T-helper 2 cell treated with Interferon-gamma antibody and Interleukin-4, amounts not matched to agents 100 ng/mL and 5 ng/mL, for 36 hours (primary cell): ENCODE results near the gene ZBTB20. TPM values are rescaled to one million over a fixed set of nuclear protein-coding genes. Genes with fewer than 3 reads are reported as not detected.
"Not testable (repeated sequence)": the region's sequence is repeated elsewhere in the genome, so short reads cannot be mapped to it uniquely, and the experiment has no call there.

Experiments used
- intact Hi-C: fragments of 100-400 bp; cut with micrococcal nuclease; formaldehyde crosslinking; loops from one replicate; pipeline ENCODE4 v1.15.1; 2023
- total RNA-seq: library from RNA; stranded (reverse); gene quantifications from 2 replicates; pipeline ENCODE4 v1.2.3, GENCODE V29; 2022

Gene ZBTB20
- total RNA-seq, result 8.0 and 10.1 TPM in 2 replicates

GRCh38 chr3:115146418-115147328, at the start of gene ZBTB20:
ZBTB20 (minus strand) TSS chr3:115147288.
- intact Hi-C loops, result loop anchor here (1.0 to 10.0 kb wide), 7 partner anchors 19 to 1450 kb away; partner anchors contain the start of genes CCDC191, QTRT2 and USF3

- intact Hi-C loops, result no loop called here
Observed at GRCh38 chr3:115194476-115194875, 47.4 kb upstream of the ZBTB20 start.

- intact Hi-C loops, result no loop called here
Observed at GRCh38 chr3:115190747-115191146, 43.7 kb upstream of the ZBTB20 start.

GRCh38 chr3:115187149-115187757, 40.2 kb upstream of the ZBTB20 start:
- intact Hi-C loops, result no loop called here

- intact Hi-C loops, result no loop called here
Observed at GRCh38 chr3:115186351-115187148, 39.5 kb upstream of the ZBTB20 start.

DNA sequence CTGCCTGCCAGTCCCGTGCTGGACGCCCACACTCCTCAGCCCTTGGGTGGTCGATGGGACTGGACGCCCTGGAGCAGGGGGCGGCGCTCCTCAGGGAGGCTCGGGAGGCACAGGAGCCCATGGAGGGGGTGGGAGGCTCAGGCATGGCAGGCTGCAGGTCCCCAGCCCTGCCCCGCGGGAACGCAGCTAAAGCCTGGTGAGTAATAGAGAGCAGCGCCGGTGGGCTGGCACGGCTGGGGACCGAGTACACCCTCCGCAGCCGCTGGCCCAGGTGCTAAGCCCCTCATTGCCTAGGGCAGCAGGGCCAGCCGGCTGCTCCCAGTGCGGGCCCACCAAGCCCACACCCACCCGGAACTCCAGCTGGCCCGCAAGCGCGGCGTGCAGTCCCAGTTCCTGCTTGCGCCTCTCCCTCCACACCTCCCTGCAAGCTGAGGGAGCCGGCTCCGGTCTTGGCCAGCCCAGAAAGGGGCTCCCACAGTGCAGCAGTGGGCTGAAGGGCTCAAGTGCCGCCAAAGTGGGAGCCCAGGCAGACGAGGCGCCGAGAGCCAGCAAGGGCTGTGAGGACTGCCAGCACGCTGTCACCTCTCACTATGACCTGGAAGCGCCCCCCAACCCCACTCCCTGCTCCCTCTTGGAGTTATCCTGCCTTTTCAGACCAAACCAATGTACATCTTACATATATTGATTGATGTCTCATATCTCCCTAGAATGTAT, 37.9 kb upstream of the ZBTB20 start:
- intact Hi-C loops, result not testable (repeated sequence)

DNA sequence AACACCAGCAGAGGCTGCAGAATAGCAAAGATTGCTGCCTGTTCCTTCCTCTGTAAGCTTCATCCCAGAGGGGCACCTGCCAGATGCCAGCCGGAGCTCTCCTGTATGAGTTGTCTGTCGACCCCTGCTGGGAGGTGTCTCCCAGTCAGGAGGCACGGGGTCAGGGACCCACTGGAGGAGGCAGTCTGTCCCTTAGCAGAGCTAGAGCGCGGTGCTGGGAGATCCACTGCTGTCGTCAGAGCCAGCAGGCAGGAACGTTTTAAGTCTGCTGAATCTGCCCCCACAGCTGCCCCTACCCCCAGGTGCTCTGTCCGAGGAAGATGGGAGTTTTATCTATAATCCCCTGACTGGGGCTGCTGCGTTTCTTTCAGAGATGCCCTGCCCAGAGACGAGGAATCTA, 31.8 kb upstream of the ZBTB20 start:
- intact Hi-C loops, result not testable (repeated sequence)

- intact Hi-C loops, result loop anchor here (1.0 to 5.0 kb wide), 4 partner anchors 78 to 788 kb away; no protein-coding TSS in a partner anchor
Observed at GRCh38 chr3:115169808-115170207, 22.7 kb upstream of the ZBTB20 start.

GRCh38 chr3:115165701-115166100, 18.6 kb upstream of the ZBTB20 start:
- intact Hi-C loops, result loop anchor here (1.0 to 5.0 kb wide), 5 partner anchors 18 to 783 kb away; partner anchors contain the start of gene ZBTB20

- intact Hi-C loops, result loop anchor here (1.0 to 5.0 kb wide), 5 partner anchors 18 to 783 kb away; partner anchors contain the start of gene ZBTB20
Observed at GRCh38 chr3:115165266-115165665, 18.2 kb upstream of the ZBTB20 start.

GRCh38 chr3:115164374-115165221, 17.5 kb upstream of the ZBTB20 start:
- intact Hi-C loops, result loop anchor here (1.0 to 5.0 kb wide), 5 partner anchors 17 to 782 kb away; partner anchors contain the start of gene ZBTB20

DNA sequence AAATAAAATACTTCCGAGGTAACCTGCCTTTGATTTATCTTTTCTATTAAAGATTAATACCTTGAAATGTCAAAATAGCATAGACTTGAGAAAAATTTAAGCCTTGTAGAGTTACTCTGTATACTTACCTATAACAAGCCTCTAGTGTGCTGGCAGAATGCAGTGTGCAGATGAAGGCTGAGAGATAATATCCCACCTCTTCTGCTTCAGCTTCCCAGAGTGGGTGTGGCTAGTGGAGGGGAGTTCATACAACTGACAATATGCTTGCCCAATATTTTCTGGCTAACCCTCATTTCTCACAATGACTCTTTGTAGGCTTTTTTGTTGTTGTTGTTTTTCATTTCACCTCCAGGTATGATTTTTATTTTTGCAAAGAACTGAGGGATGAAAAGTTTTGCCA, 15.7 kb upstream of the ZBTB20 start:
- intact Hi-C loops, result no loop called here

DNA sequence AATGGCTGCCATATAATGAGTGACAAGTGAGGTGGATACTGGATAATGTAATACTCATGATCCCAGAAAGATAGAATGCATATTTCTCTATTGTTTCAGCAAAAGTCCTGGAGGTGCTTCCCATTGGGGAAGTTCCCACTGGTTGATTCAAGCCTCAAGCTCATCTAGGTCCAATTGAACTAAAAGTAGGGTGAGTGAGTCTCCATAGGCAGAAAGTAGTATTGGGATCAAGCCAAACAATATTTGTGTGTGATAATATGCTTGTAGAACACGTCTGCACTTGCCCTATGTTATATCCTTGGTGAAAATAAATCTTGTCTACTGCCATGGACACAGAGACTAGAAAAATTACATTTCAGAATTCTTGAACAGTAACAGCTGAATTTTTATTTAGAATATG, 14.8 kb upstream of the ZBTB20 start:
- intact Hi-C loops, result no loop called here

DNA sequence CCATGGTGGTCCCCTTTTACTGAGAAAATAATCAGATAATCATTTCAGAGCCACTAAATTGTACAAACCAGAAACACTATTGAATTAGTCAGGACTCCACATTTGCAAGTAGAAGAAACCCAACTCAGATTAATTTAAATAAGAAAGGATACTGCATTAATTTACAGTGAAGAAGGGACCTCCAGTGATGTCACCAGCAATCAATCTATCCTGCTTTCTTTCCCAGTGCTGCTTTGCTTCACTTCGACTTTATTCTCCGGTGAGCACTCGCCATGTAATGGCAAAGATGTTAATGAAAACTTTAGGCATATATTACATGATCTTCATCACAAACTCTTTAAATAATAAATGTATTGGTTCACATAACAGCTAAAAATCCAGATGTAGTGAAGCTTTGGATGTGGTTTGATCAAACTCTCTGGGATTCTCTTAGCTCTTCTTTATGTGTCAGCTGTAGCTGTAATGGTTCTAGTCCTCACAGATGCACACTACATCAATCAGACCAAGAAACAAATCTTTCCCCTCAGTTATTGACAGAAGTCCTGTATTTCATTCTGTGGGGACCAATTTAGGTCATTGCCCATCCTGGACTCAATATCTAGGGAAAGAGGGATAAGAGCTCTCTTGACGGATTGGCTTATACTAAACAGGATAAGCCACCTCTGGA, 14.2 kb upstream of the ZBTB20 start:
- intact Hi-C loops, result no loop called here

- intact Hi-C loops, result no loop called here
Observed at GRCh38 chr3:115160295-115160694, 13.2 kb upstream of the ZBTB20 start.

DNA sequence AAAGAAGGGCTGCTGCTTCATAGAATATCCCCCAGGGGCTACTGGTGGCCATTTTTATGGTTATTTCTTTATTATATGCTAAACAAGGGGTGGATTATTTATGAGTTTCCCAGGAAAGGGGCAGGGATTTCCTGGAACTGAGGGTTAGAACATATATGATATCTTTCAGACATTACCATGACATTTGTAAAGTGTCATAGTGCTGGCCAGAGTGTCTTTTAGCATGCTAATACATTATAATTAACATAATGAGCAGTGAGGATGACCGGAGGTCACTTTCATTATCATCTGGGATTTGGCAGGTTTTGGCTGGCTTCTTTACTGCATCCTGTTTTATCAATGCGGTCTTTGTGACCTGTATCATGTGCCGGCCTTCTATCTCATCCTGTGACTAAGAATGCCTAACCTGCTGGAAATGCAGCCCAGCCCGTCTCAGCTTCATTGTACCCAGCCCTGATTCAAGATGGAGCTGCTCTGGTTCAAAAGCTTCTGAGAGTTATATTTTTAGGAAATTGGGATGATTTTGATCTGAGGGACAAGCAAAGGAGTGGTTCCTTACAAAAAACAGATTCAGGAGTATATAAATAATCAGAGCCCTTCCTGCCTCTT, 9.1 kb upstream of the ZBTB20 start:
- intact Hi-C loops, result no loop called here

GRCh38 chr3:115154611-115155010, 7.5 kb upstream of the ZBTB20 start:
- intact Hi-C loops, result no loop called here

GRCh38 chr3:115151921-115152320, 4.8 kb upstream of the ZBTB20 start:
- intact Hi-C loops, result no loop called here
